ENCODE results near the gene GJC1.

- TF ChIP-seq CTCF (IDR thresholded peaks at IDR 0.05; ENCODE audit: low read depth, low read length) (no peak), EZH2phosphoT487 (IDR thresholded peaks at IDR 0.05; ENCODE audit: low read depth) (no peak)
These were observed 47.7 kb downstream of the GJC1 start for GRCh38 chr17:44782326-44782850.

Data from OCI-LY3 (cell line).